ENCODE results near the gene ZNF862. TPM values are rescaled to one million over a fixed set of nuclear protein-coding genes. Genes with fewer than 3 reads are reported as not detected.

Gene ZNF862
- total and polyA plus RNA-seq, 10 of the 15 experiments (the other 5 are each of a cell fraction or from before 2014, with no cell fraction given) = 0.49 to 7.7 (median 3.5) TPM

DNA sequence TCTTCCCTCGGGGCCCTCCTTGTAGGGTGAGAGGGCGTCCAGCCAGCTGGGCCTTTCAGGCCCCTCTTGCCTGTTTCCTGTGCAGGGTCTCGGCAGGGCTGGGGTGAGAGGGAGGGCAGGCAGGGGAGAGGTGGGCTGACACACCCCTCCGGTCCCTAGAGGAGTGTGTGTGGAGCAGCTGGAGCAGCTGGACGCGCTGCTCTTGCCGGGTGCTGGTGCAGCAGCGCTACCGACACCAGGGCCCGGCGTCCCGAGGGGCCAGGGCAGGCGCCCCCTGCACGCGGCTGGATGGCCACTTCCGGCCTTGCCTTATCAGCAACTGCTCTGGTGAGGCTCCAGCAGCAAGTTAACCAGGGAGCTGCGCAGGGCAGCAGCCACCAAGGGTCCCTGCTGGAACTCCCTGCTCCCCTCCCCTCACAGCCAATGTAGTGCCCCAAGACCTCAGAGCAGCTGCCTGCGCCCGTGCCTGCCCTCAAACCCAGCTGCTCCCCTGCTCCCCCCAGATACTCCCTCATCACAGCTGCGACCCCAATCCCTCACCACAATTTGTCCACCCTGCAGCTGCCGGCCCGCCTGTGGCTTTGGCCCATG is 15.7 kb upstream of the ZNF862 start (continued):
- TF ChIP-seq RBBP5 (conservative IDR thresholded peaks at IDR 0.05) (no peak), CREB1 (IDR thresholded peaks at IDR 0.05; ENCODE audit: low read depth) (no peak), DPF2 (IDR thresholded peaks at IDR 0.05) (no peak), JUND (IDR thresholded peaks at IDR 0.05; ENCODE audit: low read depth, low read length) (no peak), SUZ12 (IDR thresholded peaks at IDR 0.05; ENCODE audit: unreplicated experiment) (no peak)
- TF ChIP-seq, protein P1, sequence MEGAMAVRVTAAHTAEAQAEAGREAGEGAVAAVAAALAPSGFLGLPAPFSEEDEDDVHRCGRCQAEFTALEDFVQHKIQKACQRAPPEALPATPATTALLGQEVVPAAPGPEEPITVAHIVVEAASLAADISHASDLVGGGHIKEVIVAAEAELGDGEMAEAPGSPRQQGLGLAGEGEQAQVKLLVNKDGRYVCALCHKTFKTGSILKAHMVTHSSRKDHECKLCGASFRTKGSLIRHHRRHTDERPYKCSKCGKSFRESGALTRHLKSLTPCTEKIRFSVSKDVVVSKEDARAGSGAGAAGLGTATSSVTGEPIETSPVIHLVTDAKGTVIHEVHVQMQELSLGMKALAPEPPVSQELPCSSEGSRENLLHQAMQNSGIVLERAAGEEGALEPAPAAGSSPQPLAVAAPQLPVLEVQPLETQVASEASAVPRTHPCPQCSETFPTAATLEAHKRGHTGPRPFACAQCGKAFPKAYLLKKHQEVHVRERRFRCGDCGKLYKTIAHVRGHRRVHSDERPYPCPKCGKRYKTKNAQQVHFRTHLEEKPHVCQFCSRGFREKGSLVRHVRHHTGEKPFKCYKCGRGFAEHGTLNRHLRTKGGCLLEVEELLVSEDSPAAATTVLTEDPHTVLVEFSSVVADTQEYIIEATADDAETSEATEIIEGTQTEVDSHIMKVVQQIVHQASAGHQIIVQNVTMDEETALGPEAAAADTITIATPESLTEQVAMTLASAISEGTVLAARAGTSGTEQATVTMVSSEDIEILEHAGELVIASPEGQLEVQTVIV (IDR thresholded peaks at IDR 0.05; ENCODE audit: borderline replicate concordance, partially characterized antibody) = no peak

DNA sequence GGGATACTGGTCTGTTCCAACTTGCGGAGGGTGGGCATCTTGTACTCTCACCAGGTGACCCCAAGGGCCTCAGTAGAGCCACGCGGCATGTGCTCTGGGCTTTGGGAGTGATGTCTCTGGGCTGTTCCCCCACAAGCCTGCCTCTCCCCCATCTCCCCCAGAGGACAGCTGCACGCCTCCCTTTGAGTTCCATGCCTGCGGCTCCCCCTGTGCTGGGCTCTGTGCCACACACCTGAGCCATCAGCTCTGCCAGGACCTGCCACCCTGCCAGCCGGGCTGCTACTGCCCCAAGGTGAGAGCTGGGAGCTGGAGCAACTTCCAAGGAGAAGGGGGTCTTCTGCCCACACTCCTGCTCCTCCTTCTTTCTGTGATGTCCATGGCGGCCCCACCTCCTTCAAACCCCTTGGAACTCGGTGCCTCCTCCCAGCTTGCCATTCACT is 15.0 kb upstream of the ZNF862 start:
- Histone ChIP-seq H3K79me2 (ENCODE audit: control insufficient read depth, insufficient read depth, low read length) (no peaks in the 10 kb centered on the region), H3K36me3 (ENCODE audit: control insufficient read depth in 2 of 2, insufficient read depth in 2 of 2, low read length in 1 of 2) (no peaks in the 10 kb centered on the region), H3K27ac (ENCODE audit: control insufficient read depth, insufficient read depth) (no peak overlapping the region), H3K9me3 (replicated peaks; ENCODE audit: control insufficient read depth, insufficient read depth, low read length) (no peaks in the 10 kb centered on the region), H2AFZ (ENCODE audit: control insufficient read depth, low read depth, low read length) (no peak overlapping the region), H4K20me1 (ENCODE audit: control insufficient read depth, insufficient read depth) (no peaks in the 10 kb centered on the region), H3K4me1 (ENCODE audit: control insufficient read depth, insufficient read depth, low read length) (no peaks in the 10 kb centered on the region), H3K4me3 (no peak overlapping the region), H3K27me3 (replicated peaks in 1 of 2; ENCODE audit: control insufficient read depth in 2 of 2, insufficient read depth in 2 of 2, low read length in 1 of 2) (peaks cover 0 to 2% of the 10 kb centered on the region in 2 experiments; a peak in 2 of 4 replicates), H3K4me2 (ENCODE audit: control insufficient read depth, insufficient read depth) (no peak overlapping the region), H3K9ac (ENCODE audit: control insufficient read depth, insufficient read depth, low read length) (no peak overlapping the region)
- ATAC-seq = no peak
- BruUV-seq (replicated peaks) = no TSS peak
- no peak for FAIRE-seq
- RAD21 ChIA-PET (ENCODE audit: unreplicated experiment) = no interaction called here
- TF ChIP-seq NFIC (IDR thresholded peaks at IDR 0.05; ENCODE audit: low read depth, low read length) (no peak), SUPT20H (IDR thresholded peaks at IDR 0.05; ENCODE audit: borderline replicate concordance, control insufficient read depth, low read depth, low read length) (no peak), SIX5 (IDR thresholded peaks at IDR 0.05; ENCODE audit: low read depth, low read length, severe bottlenecking) (no peak), TARDBP (IDR thresholded peaks at IDR 0.05; ENCODE audit: borderline replicate concordance) (no peak), CHD4 (IDR thresholded peaks at IDR 0.05) (no peak), HDAC2 (IDR thresholded peaks at IDR 0.05) (no peak), SMC3 (IDR thresholded peaks at IDR 0.05; ENCODE audit: borderline replicate concordance, low read length) (no peak)
- TF ChIP-seq, protein P2, sequence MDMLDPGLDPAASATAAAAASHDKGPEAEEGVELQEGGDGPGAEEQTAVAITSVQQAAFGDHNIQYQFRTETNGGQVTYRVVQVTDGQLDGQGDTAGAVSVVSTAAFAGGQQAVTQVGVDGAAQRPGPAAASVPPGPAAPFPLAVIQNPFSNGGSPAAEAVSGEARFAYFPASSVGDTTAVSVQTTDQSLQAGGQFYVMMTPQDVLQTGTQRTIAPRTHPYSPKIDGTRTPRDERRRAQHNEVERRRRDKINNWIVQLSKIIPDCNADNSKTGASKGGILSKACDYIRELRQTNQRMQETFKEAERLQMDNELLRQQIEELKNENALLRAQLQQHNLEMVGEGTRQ (IDR thresholded peaks at IDR 0.05; ENCODE audit: borderline replicate concordance, low read depth, low read length) = no peak
- TF ChIP-seq, protein P3, sequence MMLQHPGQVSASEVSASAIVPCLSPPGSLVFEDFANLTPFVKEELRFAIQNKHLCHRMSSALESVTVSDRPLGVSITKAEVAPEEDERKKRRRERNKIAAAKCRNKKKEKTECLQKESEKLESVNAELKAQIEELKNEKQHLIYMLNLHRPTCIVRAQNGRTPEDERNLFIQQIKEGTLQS (IDR thresholded peaks at IDR 0.05; ENCODE audit: borderline replicate concordance, extremely low read depth, low read depth, low read length) = no peak
- TF ChIP-seq, protein P4, sequence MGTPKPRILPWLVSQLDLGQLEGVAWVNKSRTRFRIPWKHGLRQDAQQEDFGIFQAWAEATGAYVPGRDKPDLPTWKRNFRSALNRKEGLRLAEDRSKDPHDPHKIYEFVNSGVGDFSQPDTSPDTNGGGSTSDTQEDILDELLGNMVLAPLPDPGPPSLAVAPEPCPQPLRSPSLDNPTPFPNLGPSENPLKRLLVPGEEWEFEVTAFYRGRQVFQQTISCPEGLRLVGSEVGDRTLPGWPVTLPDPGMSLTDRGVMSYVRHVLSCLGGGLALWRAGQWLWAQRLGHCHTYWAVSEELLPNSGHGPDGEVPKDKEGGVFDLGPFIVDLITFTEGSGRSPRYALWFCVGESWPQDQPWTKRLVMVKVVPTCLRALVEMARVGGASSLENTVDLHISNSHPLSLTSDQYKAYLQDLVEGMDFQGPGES (IDR thresholded peaks at IDR 0.05) = no peak
- TF ChIP-seq, protein P5, sequence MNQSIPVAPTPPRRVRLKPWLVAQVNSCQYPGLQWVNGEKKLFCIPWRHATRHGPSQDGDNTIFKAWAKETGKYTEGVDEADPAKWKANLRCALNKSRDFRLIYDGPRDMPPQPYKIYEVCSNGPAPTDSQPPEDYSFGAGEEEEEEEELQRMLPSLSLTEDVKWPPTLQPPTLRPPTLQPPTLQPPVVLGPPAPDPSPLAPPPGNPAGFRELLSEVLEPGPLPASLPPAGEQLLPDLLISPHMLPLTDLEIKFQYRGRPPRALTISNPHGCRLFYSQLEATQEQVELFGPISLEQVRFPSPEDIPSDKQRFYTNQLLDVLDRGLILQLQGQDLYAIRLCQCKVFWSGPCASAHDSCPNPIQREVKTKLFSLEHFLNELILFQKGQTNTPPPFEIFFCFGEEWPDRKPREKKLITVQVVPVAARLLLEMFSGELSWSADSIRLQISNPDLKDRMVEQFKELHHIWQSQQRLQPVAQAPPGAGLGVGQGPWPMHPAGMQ (IDR thresholded peaks at IDR 0.05; ENCODE audit: borderline replicate concordance) = no peak
- DNase-seq (ENCODE audit: low read depth, low spot score) = no peak
- in situ Hi-C loops (cut with MboI) (no loop called here), intact Hi-C loops (cut with micrococcal nuclease; ENCODE audit: unreplicated experiment) (no loop called here)
- WGBS (ENCODE audit: insufficient coverage, insufficient replicate concordance, low lambda C conversion rate, missing lambda C conversion rate) = 37% methylated on average over 8 of the region's 8 CpGs
- POLR2A ChIA-PET = no interaction called here
- CTCF ChIA-PET = no interaction called here
- SMC1A ChIA-PET (ENCODE audit: uncharacterized antibody, unreplicated experiment) = no interaction called here

Data from GM12878 (cell line).